CD4-positive, CD25-positive, alpha-beta regulatory T cell (primary cell): ENCODE measurements around the gene WDR64. TPM values are rescaled to one million over a fixed set of nuclear protein-coding genes. Genes with fewer than 3 reads are reported as not detected.
"Not testable (repeated sequence)": the region's sequence is repeated elsewhere in the genome, so short reads cannot be mapped to it uniquely, and the experiment has no call there.

ENCODE experiments used
- ATAC-seq, 2 donors: fragments of 150-1000 bp; cut with Tn5 transposase; one replicate each; pipeline ENCODE4 v1.10.0; 2021; ENCODE audit warnings: low read depth in 2 of 2, moderate number of reproducible peaks in 2 of 2, moderate library complexity in 1 of 2
- DNase-seq, 3 donors: peaks; one replicate each; pipeline versions ENCODE4 v3.0.0 to v3.0.0-alpha.2; 2012 to 2022; ENCODE audit warnings: mixed read lengths in 1 of 3
- H3K27ac ChIP-seq: one replicate; pipeline ENCODE4 v1.7.0; 2013; ENCODE audit warnings: mild to moderate bottlenecking, low read length; ENCODE audit not compliant: insufficient read depth, poor library complexity, severe bottlenecking
- H3K27me3 ChIP-seq: one replicate; pipeline ENCODE4 v1.7.0; 2013; ENCODE audit warnings: low read length; ENCODE audit not compliant: control insufficient read depth, insufficient read depth
- H3K36me3 ChIP-seq: one replicate; pipeline ENCODE4 v1.7.0; 2013; ENCODE audit warnings: mild to moderate bottlenecking, low read length, moderate library complexity; ENCODE audit not compliant: control insufficient read depth, insufficient read depth
- H3K4me1 ChIP-seq: 2 replicates; pipeline ENCODE4 v1.7.0; 2013; ENCODE audit warnings: mild to moderate bottlenecking, low read length; ENCODE audit not compliant: insufficient read depth, control insufficient read depth, poor library complexity, severe bottlenecking
- H3K4me3 ChIP-seq: one replicate; pipeline ENCODE4 v1.7.0; 2013; ENCODE audit warnings: low read depth, mild to moderate bottlenecking, low read length, moderate library complexity
- H3K9me3 ChIP-seq, 2 experiments: 1 replicate in 1 of 2; 2 replicates in 1 of 2; pipeline ENCODE4 v1.7.0; 2013; ENCODE audit warnings: low read length in 2 of 2, mild to moderate bottlenecking in 1 of 2, moderate library complexity in 1 of 2; ENCODE audit not compliant: control insufficient read depth in 2 of 2
- H3K27ac Mint-ChIP-seq, 3 donors: one replicate each; pipeline ENCODE4 v1.8.0; 2020 to 2022; ENCODE audit warnings: mild to moderate bottlenecking in 3 of 3, mixed read lengths in 3 of 3, moderate library complexity in 2 of 3
- H3K27me3 Mint-ChIP-seq: one replicate; pipeline ENCODE4 v1.8.0; 2022; ENCODE audit warnings: mild to moderate bottlenecking, mixed read lengths
- H3K36me3 Mint-ChIP-seq: one replicate; pipeline ENCODE4 v1.8.0; 2020; ENCODE audit warnings: mixed read lengths
- H3K4me1 Mint-ChIP-seq, 4 donors: one replicate each; pipeline ENCODE4 v1.8.0; 2020 to 2022; ENCODE audit warnings: mixed read lengths in 4 of 4, mild to moderate bottlenecking in 1 of 4
- H3K4me3 Mint-ChIP-seq, 4 donors: one replicate each; pipeline ENCODE4 v1.8.0; 2020 to 2022; ENCODE audit warnings: mild to moderate bottlenecking in 4 of 4, mixed read lengths in 4 of 4, moderate library complexity in 3 of 4
- H3K9me3 Mint-ChIP-seq, 7 donors: one replicate each; pipeline ENCODE4 v1.8.0; 2020 to 2022; ENCODE audit warnings: mixed read lengths in 7 of 7, mild to moderate bottlenecking in 3 of 7, moderate library complexity in 2 of 7
- polyA plus RNA-seq, 4 donors: library from polyadenylated mRNA; unstranded; fragments of 300-500 nt; fragmentation: Illumina TruSeq; gene quantifications; one replicate each; pipeline ENCODE4 v1.2.3, GENCODE V29; 2021
- total RNA-seq: library from RNA; stranded (reverse); gene quantifications from one replicate; pipeline ENCODE4 v1.2.3, GENCODE V29; 2022

WDR64 gene
- total and polyA plus RNA-seq, 5 donors from 2014 or later: 0.08 to 1.00 (median 0.35) TPM; not detected in 2

- H3K27me3 Mint-ChIP-seq: peaks cover 10% of the 10 kb centered on the region
- H3K36me3 Mint-ChIP-seq: no peaks in the 10 kb centered on the region
- H3K36me3 ChIP-seq: no peaks in the 10 kb centered on the region
Observed at GRCh38 chr1:241717975-241718374, 65.9 kb downstream of the WDR64 start.

GRCh38 chr1:241721011-241721410 is 68.9 kb downstream of the WDR64 start:
- H3K4me1 Mint-ChIP-seq: no peaks in the 10 kb centered on the region
- Histone ChIP-seq H3K27me3 (no peaks in the 10 kb centered on the region), H3K4me3 (no peak overlapping the region), H3K36me3 (no peaks in the 10 kb centered on the region), H3K4me1 (no peaks in the 10 kb centered on the region), H3K27ac (no peak overlapping the region), H3K9me3 (no peaks in the 10 kb centered on the region)
- H3K27ac Mint-ChIP-seq: no peak overlapping the region
- no peaks in the 10 kb centered on the region for H3K36me3 Mint-ChIP-seq
- peaks cover 0 to 1% (median 0%) of the 10 kb centered on the region in 7 donors for H3K9me3 Mint-ChIP-seq
- H3K4me3 Mint-ChIP-seq: no peak overlapping the region
- H3K27me3 Mint-ChIP-seq: peaks cover 10% of the 10 kb centered on the region
- DNase-seq (no peak), ATAC-seq (no peak)

More at GRCh38 chr1:241717975-241718374, 65.9 kb downstream of the WDR64 start:
- no peak overlapping the region for H3K4me3 ChIP-seq
- no peaks in the 10 kb centered on the region for H3K4me1 ChIP-seq
- no peaks in the 10 kb centered on the region for H3K4me1 Mint-ChIP-seq
- peaks cover 0 to 1% (median 0%) of the 10 kb centered on the region in 7 donors for H3K9me3 Mint-ChIP-seq
- no peaks in the 10 kb centered on the region for H3K27me3 ChIP-seq
- no peak for ATAC-seq
- no peak for DNase-seq
- no peaks in the 10 kb centered on the region for H3K9me3 ChIP-seq
- no peak overlapping the region for H3K27ac ChIP-seq
- no peak overlapping the region for H3K27ac Mint-ChIP-seq
- H3K4me3 Mint-ChIP-seq: no peak overlapping the region

GRCh38 chr1:241722947-241723346 is 70.9 kb downstream of the WDR64 start:
- peaks cover 0 to 1% (median 0%) of the 10 kb centered on the region in 7 donors for H3K9me3 Mint-ChIP-seq
- Histone ChIP-seq H3K9me3 (no peaks in the 10 kb centered on the region), H3K4me3 (no peak overlapping the region), H3K27me3 (no peaks in the 10 kb centered on the region), H3K36me3 (no peaks in the 10 kb centered on the region), H3K27ac (no peak overlapping the region), H3K4me1 (no peaks in the 10 kb centered on the region)
- no peak for ATAC-seq
- peaks cover 4% of the 10 kb centered on the region for H3K27me3 Mint-ChIP-seq
- no peak overlapping the region for H3K27ac Mint-ChIP-seq
- no peaks in the 10 kb centered on the region for H3K36me3 Mint-ChIP-seq
- no peaks in the 10 kb centered on the region for H3K4me1 Mint-ChIP-seq
- H3K4me3 Mint-ChIP-seq: no peak overlapping the region
- no peak for DNase-seq

GRCh38 chr1:241724741-241725356 is 72.8 kb downstream of the WDR64 start:
- H3K9me3 Mint-ChIP-seq: peaks cover 0 to 1% (median 0%) of the 10 kb centered on the region in 7 donors
- no peak for ATAC-seq
- peaks cover 7% of the 10 kb centered on the region for H3K27me3 Mint-ChIP-seq
- Histone ChIP-seq H3K27me3 (no peaks in the 10 kb centered on the region), H3K27ac (no peak overlapping the region), H3K36me3 (no peaks in the 10 kb centered on the region), H3K4me3 (no peak overlapping the region), H3K9me3 (no peaks in the 10 kb centered on the region), H3K4me1 (no peaks in the 10 kb centered on the region)
- H3K36me3 Mint-ChIP-seq: no peaks in the 10 kb centered on the region
- H3K4me3 Mint-ChIP-seq: no peak overlapping the region
- DNase-seq: no peak
- H3K4me1 Mint-ChIP-seq: no peaks in the 10 kb centered on the region
- H3K27ac Mint-ChIP-seq: peak overlapping the region in 1 of 3 donors; percentile 26

DNA sequence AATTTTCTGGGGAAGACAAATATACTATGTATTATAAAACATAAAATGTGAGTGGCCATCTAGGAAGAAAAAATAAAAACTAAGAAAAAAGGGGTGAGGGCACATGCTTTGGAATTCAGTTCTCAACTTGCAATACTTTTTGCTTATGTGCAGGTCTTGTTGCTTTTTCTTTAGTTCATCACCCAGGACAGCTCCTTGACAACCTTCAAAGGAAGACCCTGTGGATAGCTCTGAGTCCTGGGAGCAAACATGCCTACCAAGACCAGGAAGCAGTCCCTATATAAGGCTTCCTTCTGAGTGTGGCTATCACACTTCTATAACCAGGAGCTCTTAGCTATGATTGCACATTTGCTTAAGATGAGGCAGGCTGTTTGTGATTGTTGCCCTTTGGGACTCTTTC is 78.0 kb downstream of the WDR64 start:
- no peak for ATAC-seq
- no peak overlapping the region for H3K27ac Mint-ChIP-seq
- no peaks in the 10 kb centered on the region for H3K36me3 ChIP-seq
- no peak overlapping the region for H3K4me3 Mint-ChIP-seq
- no peaks in the 10 kb centered on the region for H3K9me3 ChIP-seq
- H3K27me3 Mint-ChIP-seq: peaks cover 4% of the 10 kb centered on the region
- H3K4me1 Mint-ChIP-seq: no peaks in the 10 kb centered on the region
- H3K27ac ChIP-seq: no peak overlapping the region
- H3K4me1 ChIP-seq: no peaks in the 10 kb centered on the region
- peaks cover 2% of the 10 kb centered on the region for H3K27me3 ChIP-seq
- no peak for DNase-seq
- H3K9me3 Mint-ChIP-seq: peaks cover 0 to 2% (median 0%) of the 10 kb centered on the region in 7 donors
- H3K4me3 ChIP-seq: no peak overlapping the region
- H3K36me3 Mint-ChIP-seq: no peaks in the 10 kb centered on the region

DNA sequence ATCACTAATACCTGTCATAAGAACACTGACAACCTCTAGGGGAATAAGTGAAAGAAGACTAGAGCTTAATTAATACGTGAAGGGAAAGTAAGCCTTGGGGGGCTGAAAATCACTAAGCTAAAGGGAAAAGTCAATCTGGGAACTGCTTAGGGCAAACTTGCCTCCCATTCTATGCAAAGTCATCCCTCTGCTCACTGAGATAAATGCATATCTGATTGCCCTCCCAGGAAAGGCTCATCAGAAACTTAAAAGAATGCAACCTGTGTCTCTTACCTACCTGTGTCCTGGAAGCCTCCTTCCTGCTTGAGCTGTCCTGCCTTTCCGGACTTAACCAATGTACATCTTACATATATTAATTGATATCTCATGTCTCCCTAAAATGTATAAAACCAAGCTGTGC is 81.8 kb downstream of the WDR64 start:
- DNase-seq (no peak), ATAC-seq (no peak)
- no peak overlapping the region for H3K27ac Mint-ChIP-seq

GRCh38 chr1:241734533-241734932 is 82.5 kb downstream of the WDR64 start:
- Histone ChIP-seq H3K27ac (no peak overlapping the region), H3K9me3 (no peaks in the 10 kb centered on the region), H3K4me1 (no peaks in the 10 kb centered on the region), H3K36me3 (no peaks in the 10 kb centered on the region), H3K4me3 (no peak overlapping the region), H3K27me3 (peaks cover 2% of the 10 kb centered on the region)
- H3K4me1 Mint-ChIP-seq: peaks cover 0 to 2% (median 0%) of the 10 kb centered on the region in 4 donors
- H3K27me3 Mint-ChIP-seq: peaks cover 4% of the 10 kb centered on the region
- H3K9me3 Mint-ChIP-seq: peaks cover 0 to 2% (median 0%) of the 10 kb centered on the region in 7 donors
- H3K4me3 Mint-ChIP-seq: no peak overlapping the region
- H3K36me3 Mint-ChIP-seq: no peaks in the 10 kb centered on the region
- H3K27ac Mint-ChIP-seq: no peak overlapping the region
- ATAC-seq (no peak), DNase-seq (no peak)

More for the DNA sequence above, 81.8 kb downstream of the WDR64 start:
- H3K36me3 ChIP-seq: no peaks in the 10 kb centered on the region
- peaks cover 0 to 2% (median 0%) of the 10 kb centered on the region in 7 donors for H3K9me3 Mint-ChIP-seq
- peaks cover 0 to 2% (median 0%) of the 10 kb centered on the region in 4 donors for H3K4me1 Mint-ChIP-seq
- H3K4me1 ChIP-seq: no peaks in the 10 kb centered on the region
- no peaks in the 10 kb centered on the region for H3K9me3 ChIP-seq
- no peaks in the 10 kb centered on the region for H3K36me3 Mint-ChIP-seq
- no peak overlapping the region for H3K4me3 Mint-ChIP-seq
- peaks cover 2% of the 10 kb centered on the region for H3K27me3 ChIP-seq
- H3K27me3 Mint-ChIP-seq: peaks cover 8% of the 10 kb centered on the region
- no peak overlapping the region for H3K4me3 ChIP-seq
- H3K27ac ChIP-seq: no peak overlapping the region

DNA sequence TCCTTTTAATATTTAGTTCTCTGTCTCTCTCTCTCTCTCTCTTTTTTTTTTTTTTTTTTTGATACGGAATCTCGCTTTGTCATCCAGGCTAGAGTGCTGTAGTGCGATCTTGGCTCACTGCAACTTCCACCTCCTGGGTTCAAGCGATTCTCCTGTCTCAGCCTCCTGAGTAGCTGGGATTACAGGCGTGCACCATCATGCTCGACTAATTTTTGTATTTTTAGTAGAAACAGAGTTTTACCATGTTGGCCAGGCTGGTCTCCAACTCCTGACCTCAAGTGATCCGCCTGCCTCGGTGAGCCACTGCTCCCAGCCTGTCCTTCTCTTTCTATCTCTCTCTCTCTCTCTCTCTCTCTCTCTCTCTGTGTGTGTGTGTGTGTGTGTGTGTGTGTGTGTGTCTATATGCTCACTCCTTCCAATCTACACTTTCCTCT is 83.4 kb downstream of the WDR64 start:
- H3K4me3 Mint-ChIP-seq, H3K27me3 ChIP-seq, H3K9me3 Mint-ChIP-seq, DNase-seq, H3K4me1 Mint-ChIP-seq, H3K27me3 Mint-ChIP-seq, H3K4me1 ChIP-seq, ATAC-seq, H3K36me3 Mint-ChIP-seq, H3K27ac Mint-ChIP-seq, H3K9me3 ChIP-seq, H3K27ac ChIP-seq, H3K36me3 ChIP-seq, H3K4me3 ChIP-seq: not testable (repeated sequence)
